ENCODE measurements around the gene NDUFB8.

NDUFB8 gene

DNA sequence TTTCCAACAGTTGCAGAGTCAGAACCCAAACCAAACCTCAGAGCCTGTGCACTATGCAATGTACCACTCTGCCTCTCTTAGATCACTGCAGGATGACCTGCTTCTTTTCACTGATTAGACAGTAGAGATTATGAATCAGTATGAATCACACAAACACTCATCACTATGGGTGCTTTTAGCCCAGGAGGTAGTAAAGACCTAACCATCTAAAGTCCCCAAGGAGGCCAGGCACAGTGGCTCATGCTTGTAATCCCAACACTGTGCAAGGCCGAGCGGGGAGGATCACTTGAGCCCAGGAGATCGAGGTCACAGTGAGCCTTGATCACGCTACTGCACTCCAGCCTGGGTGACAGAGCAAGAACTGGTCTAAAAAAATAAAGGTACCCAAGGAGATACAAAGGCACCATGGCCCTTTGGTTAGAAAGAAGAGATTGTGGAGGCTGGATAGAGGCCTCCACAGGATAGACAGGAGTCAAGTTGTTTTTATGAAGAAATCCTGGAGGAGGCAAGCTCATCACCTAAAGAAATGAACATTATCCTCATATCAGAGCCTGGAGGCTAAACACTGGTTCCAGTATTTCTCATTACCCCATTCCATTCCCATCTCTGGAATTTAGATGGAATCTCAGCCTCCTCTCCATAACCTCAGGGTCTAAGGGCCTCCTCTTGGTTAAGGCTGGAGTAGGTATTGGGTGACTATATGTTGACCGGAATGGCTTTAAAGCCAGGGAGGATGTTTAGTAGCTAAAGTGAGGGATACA is 22.9 kb downstream of the NDUFB8 start:
- no peak for DNase-seq

DNA sequence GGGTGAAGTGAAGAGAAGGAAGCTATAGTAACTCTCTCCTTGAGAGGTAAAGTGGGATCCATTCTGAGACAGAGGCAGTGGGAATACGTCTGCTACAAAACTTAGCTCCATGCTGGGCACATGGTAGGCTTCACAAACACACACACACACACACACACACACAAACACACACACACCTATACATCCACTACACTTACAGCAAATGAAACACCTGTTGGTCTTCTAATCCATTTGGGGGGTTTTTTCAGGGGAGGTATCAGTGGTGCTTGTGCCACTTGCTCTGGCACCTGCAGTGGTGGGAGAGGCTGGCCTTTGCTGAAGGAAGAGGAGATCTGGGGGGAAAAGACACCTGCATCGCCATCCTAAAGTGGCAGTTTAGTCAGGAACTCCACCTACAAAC is 24.5 kb downstream of the NDUFB8 start:
- no peak for DNase-seq

DNA sequence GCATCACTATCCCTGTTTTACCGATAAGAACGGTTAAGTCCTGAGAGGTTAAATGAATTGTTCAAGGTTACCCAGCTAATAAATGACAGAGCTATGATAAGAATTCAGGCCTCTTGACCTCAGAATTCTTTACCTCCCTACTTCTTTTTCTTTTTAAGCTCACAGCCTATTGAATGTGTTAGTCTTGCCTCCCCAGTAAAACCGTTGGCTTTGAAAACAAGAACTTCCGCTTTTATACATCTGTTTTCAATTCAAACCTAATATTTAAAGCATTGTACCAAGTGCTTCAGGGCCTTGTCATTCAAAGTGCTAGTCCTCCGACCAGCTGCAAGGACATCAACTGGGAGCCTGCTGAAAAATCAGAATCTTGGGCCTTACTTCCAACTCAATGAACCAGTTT is 25.6 kb downstream of the NDUFB8 start:
- DNase-seq: no peak

DNA sequence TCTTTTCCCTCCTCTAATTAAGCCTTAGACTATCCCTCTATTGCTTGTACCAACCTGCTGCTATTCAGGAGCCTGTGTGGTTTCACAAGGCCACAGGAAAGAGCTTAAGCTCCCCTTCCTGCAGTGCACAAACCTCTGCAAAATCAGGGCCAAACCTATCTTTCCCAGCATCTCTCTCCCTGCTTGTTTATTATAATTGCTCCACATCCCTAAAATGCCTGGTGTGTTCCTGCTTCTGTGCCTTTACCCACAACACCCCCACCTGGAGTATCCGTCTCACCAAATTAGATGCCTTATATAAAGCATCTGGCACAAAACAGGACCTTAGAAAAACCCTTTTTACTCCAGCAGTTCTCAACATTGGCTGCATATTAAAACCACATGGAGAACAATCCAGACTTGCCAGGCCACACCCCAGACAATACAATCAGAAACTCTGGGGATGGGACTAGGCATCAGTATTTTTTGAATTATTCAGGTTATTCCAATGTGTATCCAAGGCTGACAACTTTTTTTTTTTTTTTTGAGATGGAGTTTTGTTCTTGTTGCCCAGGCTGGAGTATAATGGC is 26.7 kb downstream of the NDUFB8 start:
- no peak for DNase-seq

DNA sequence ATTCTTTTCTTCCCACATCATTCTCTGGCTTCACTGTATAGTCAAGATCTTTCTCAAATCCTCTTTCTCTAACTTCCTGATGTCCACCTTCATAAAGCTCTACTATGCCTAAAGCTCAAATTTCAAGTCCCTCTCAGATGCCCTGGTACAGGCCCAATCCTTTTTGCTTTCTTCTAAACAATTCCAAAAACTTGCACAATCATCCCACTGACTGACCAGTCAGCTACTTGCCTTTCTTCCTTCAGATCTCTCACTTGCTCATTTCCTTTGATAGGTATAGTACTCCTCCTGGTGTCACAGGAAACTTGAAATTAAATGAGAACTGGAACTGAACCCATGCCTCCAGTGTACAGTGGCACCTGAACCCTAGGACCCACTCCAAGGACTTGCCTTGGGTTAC is 28.2 kb downstream of the NDUFB8 start:
- DNase-seq: no peak

DNA sequence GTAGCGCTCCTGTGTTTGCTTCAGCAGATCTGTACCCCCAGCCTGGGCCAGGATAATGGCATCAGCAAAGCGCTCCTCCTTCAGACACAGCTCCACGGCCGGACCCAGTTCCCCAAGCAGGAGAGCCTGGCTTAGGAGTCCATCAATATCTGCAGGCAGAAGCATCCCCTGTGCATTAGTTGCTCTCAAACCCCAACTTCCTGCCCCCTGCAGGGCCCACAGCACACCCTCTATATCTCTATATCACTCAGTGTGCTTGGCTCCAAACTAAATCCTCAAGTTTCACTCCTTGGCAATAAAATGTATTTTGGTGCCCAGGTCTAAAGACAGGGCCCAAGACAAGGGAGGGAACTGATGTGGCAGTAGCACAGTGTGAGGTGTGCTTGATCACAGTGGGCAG is 31.6 kb downstream of the NDUFB8 start:
- DNase-seq: no peak

DNA sequence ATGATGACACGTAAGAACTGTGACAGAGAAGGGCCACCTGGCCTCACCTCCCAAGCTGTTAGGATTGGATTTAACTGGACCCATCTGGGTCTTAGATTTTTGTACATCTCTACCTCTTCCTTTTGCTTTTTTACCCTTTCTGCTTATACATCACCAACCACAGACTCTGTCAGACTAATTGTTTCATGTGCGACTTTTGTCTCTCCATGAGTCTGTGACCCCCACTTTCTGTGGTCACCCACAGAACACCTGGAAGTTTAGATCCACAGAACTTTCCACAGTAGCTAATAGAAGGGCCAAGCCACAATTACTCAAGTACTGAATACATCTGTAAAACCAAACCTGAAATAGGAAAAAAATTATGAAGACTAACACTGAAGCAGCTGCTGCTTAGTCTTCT is 33.1 kb downstream of the NDUFB8 start:
- no peak for DNase-seq

DNA sequence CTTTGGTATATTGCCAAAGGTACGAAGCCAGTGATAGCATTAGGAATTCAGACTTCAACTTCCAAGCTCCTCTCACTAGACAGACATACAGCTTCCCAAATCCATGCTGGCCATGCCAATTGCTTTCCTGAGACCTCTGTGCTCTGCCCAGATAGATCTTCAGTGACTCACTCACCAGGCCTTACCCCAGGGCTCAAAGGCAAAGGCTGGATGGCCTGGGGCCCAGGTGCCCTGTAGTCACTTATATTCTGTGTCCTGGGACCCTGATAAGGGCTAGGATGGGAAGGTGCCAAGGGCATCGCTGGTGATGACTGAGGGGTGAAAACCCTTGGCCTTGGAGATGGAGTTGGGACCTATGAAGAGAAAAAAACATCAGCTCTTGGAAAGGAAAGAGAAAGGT is 39.1 kb downstream of the NDUFB8 start:
- DNase-seq: no peak

DNA sequence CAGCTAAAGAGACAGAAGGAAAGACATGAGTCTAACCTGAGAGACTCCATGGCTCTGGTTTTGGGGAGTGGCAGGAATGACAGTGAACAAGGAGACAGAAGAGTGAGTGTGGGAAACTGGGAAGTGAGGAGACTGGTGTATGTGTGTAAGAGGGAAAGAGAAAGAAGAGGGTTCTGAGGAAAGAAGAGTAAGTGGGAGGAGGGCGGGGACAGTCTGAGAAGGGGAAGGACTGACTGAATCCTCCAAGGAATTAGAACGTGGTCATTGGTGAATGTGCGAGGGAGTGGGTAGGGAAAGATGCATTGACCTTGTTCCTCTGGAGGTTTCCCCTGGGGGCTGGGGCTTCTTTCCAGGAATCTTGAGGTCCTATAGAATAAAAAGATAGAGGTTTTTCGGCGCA is 40.3 kb downstream of the NDUFB8 start:
- no peak for DNase-seq

DNA sequence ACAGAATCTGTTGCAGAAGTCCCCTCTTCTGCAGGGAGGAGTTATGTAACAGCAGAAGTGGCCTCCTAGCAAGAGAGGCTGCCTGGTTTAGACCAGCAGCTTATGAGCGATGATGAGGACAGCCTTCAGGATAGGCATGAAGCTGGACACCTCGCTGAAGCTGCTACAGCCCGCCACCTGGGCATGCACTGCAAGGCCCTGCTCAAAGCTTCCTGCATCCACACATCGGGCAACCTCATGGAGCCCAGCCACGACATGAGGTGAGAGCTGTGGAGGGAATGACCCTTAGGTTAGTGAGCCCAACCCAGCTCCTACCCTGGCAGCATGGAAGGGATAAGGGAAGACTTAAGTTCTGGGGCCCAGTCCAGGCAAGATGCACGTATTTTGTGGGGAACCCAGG is 42.1 kb downstream of the NDUFB8 start:
- no peak for DNase-seq

DNA sequence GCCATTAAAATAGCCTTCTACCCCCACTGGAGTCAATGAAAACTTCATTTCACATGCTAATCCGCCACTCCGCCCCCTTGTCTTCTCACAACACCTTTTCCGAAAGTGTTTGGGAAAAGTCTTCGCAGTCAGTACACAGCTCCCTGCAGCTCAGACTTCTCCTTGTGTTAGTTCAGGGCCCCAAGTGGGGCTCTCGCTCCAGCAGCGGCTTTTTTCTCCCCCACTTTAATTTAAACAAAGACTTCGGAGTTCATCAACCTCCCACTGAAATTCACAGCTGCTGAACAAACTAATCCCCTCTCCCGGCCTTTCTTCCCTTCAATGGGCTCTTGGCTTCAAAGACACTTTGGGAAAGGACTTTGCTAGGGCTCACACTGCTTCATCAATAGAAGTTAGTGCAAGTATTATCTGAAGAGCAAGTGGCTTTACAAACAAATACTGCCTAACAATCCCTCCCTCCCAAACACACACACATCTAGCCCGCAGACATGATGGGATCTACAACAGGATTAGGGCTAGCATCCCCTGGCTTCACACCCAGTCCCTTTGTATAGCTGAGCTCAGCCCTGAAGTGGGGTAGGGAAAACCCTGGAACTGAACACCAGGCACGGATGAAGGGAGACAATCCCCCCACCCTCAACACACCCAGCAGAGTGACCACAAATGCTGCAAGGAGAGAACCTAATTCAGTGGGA is 43.7 kb downstream of the NDUFB8 start:
- DNase-seq: no peak

DNA sequence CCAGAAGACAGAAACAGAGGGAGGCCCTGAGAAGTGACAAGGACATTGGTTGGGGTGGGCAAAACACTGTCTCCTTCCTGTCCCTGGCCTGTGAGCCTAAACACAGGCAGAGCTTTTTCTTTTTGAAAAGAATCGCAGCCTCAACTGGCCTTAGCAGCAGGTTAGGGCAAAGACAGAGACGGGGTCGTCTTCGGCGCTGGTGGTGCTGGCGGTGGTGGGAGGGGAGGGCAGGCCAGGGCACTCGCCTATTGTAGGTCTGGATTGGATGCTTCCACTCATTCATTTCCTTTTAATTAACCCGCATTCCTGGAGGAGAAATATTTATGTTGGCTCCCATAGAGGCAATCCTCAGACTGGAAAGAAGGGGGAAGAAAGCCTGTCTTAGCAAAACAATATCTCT is 44.3 kb downstream of the NDUFB8 start:
- DNase-seq: no peak

DNA sequence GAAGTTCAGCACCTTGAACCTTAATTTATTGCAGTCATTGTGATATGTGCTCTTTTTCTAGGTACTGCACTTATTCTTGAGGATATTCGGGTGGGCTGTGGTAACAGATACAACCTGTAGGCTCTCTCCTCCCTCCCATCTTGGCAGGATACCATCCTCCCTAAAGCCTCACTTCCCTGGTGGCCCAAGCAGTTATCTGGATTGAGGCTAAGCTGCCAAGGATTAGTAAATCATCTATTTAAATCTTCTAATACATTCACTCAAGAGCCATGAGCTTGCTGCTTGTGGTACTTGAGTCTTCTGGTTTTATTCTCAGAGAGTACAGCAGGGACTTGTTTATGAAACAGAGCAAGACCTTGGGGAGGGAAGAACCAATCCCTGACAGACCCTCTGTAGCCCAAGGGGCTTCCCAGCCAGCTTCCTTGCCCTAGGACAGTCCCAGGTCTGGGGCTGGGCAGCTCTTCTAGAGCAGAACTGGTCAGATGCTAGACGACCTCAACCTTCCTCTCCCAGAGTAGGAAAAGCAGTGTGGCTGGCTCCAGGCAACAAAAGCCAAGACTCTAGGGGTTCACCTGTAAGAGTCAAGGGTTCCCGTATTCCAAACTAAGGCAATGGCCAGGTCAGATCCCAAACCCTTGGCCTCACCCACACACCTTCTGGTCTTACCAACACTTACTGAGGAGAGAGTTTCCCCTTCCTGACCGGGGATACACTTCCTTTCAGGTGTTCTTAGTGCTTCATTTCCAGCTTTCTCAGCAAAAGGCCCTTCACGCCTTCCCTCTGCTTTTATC is 45.6 kb downstream of the NDUFB8 start:
- no peak for DNase-seq

DNA sequence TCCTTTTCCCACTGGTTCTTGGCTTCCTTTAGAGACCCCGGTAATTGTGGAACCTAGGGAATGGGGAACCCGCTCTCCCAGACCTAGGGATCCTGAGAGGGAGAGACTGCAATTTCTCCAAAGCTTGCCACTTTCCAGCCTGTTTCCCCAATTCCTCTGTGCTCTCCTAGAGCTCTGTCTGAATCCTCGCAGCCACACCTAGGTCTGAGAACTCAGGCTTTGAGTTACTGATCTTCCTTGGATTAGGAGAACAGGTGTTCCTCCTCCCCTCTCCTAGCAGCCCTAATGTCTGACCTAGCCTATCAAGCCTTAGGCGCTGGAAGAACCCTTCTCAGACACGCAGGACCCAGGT is 46.9 kb downstream of the NDUFB8 start:
- DNase-seq: no peak

DNA sequence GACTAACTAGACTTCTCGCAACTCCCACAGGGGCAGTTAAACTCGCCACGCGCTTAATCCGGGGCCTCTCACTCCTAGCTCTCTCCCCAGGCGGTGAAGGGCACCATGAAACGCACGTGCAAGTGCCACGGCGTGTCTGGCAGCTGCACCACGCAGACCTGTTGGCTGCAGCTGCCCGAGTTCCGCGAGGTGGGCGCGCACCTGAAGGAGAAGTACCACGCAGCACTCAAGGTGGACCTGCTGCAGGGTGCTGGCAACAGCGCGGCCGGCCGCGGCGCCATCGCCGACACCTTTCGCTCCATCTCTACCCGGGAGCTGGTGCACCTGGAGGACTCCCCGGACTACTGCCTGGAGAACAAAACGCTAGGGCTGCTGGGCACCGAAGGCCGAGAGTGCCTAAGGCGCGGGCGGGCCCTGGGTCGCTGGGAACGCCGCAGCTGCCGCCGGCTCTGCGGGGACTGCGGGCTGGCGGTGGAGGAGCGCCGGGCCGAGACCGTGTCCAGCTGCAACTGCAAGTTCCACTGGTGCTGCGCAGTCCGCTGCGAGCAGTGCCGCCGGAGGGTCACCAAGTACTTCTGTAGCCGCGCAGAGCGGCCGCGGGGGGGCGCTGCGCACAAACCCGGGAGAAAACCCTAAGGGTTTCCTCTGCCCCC is 47.4 kb downstream of the NDUFB8 start:
- DNase-seq: peak; percentile 66

DNA sequence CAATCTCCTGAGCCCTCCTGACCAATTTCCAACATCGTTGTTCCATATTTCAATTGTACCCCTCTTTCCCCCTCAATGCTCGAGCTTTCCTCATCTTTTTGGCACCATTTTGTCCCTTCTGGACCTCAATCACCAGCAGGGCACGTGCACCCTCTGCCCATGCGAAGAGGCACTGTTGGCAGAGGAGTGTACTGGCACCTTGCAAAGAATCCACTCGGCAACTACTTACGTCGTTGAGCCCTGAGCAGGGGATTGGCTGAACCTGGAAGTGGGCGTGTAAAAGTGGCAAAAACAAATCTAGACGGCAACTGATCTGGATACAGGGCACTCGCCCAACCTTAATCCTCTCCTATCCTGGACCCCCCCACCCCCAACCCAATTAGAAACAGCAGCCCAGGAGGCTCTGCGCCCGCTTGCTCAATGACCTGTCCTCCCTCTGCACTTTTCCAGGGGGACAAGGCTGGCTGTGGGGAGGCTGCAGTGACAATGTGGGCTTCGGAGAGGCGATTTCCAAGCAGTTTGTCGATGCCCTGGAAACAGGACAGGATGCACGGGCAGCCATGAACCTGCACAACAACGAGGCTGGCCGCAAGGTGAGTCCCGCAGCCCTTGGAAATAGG is 48.1 kb downstream of the NDUFB8 start:
- DNase-seq: peak; percentile 88

DNA sequence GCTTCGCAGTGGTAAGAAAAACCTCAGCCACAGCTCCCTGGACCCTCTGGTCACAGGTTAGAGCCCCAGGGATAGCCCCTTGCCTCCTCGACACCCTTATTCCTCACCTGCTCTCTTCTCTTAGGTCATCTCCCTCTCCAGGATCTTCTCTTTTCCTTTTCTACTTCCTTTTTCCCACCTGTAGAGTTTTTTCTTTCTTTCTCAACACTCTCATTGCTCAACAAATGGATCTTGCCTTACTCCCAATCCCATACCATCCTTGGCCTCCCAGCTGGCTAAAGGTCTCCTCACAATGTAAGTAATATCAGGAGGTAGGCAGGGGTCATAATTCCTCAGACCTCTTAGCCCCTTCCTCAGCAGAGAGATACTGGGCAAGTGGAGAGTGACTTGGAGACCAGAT is 49.7 kb downstream of the NDUFB8 start:
- no peak for DNase-seq

DNA sequence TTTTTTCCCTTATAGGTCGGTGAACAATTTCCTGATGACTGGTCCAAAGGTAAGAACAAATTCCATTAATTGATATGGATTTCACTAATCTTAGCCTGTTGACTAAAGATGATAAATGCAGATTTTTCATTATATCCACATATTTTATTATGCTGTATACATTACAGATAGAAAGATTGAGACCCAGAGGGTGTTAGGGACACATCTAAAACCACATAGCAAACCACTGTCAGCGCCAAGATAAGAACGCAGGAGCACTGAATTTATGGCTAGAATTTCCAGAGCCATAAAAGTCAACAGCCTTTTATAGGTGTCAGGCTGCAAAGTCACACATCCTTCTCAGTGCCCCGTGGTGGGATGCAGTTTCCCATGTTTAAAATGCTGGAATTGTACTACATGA is 50.6 kb downstream of the NDUFB8 start:
- no peak for DNase-seq

DNA sequence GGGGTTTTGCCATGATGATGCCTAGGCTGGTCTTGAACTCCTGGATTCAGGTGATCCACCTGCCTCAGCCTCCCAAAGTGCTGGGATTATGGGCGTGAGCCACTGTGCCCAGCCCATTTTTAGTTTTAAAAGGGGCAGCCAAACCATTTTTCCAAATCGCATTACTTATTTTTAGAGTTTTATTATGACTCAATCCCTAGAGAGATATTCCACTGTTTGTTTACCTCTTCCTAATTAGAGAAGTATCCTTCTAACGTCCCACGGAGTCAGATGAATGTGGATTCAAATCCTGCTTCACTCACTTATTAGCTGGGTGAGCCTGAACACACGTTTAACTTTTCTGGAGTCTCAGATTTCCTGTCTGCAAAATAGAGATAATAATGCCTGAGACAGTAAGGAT is 51.7 kb downstream of the NDUFB8 start:
- no peak for DNase-seq

Data from activated gamma-delta T cell treated with Interleukin-2 at 50 U/mL for 16 hours (primary cell).